GM18868 (cell line): ENCODE data around the gene FBLN1.
"Not testable (repeated sequence)": the region's sequence is repeated elsewhere in the genome, so short reads cannot be mapped to it uniquely, and the experiment has no call there.

Experiments
- ATAC-seq: cut with Tn5 transposase; IDR thresholded peaks from one replicate; pipeline ENCODE4 v1.9.1; 2021; ENCODE audit warnings: mild to moderate bottlenecking, moderate library complexity; ENCODE audit not compliant: unreplicated experiment

Gene FBLN1

GRCh38 chr22:45502215-45503049 is at the start of gene FBLN1:
Gene FBLN1 (plus strand): TSS chr22:45502883. CDS start chr22:45502986, 103 bp downstream.
- no peak for ATAC-seq

- no peak for ATAC-seq
Observed at GRCh38 chr22:45453764-45454163, 48.9 kb upstream of the FBLN1 start.

- no peak for ATAC-seq
Observed at GRCh38 chr22:45454275-45454674, 48.4 kb upstream of the FBLN1 start.

GRCh38 chr22:45455212-45455611 is 47.5 kb upstream of the FBLN1 start:
- no peak for ATAC-seq

GRCh38 chr22:45455621-45456020 is 47.1 kb upstream of the FBLN1 start:
- ATAC-seq = no peak

GRCh38 chr22:45456811-45457210 is 45.9 kb upstream of the FBLN1 start:
- ATAC-seq = no peak

- ATAC-seq = no peak
Observed at GRCh38 chr22:45458532-45458931, 44.2 kb upstream of the FBLN1 start.

- no peak for ATAC-seq
Observed at GRCh38 chr22:45459235-45459634, 43.4 kb upstream of the FBLN1 start.

- no peak for ATAC-seq
Observed at GRCh38 chr22:45460288-45461109, 42.2 kb upstream of the FBLN1 start.

- no peak for ATAC-seq
Observed at GRCh38 chr22:45462034-45462655, 40.5 kb upstream of the FBLN1 start.

- ATAC-seq = not testable (repeated sequence)
Observed at GRCh38 chr22:45463691-45464090, 39.0 kb upstream of the FBLN1 start.

- ATAC-seq = no peak
Observed at GRCh38 chr22:45465633-45466032, 37.0 kb upstream of the FBLN1 start.

- no peak for ATAC-seq
Observed at GRCh38 chr22:45468872-45469271, 33.8 kb upstream of the FBLN1 start.

GRCh38 chr22:45469281-45470073 is 33.2 kb upstream of the FBLN1 start:
- ATAC-seq = no peak

- no peak for ATAC-seq
Observed at GRCh38 chr22:45470871-45471270, 31.8 kb upstream of the FBLN1 start.

GRCh38 chr22:45472426-45472825 is 30.3 kb upstream of the FBLN1 start:
- no peak for ATAC-seq

GRCh38 chr22:45473626-45474237 is 29.0 kb upstream of the FBLN1 start:
- no peak for ATAC-seq

- no peak for ATAC-seq
Observed at GRCh38 chr22:45475063-45475747, 27.5 kb upstream of the FBLN1 start.

GRCh38 chr22:45475851-45476514 is 26.7 kb upstream of the FBLN1 start:
- no peak for ATAC-seq
